Large intestine (tissue), 3 donors: Measurements from ENCODE around the gene TRIO. TPM values are rescaled to one million over a fixed set of nuclear protein-coding genes. Genes with fewer than 3 reads are reported as not detected.
A peak's percentile ranks its signal among the peaks of the same experiment; 100 is the strongest.

Experiments
- DNase-seq, 2 donors: peaks; one replicate each; pipeline versions ENCODE4 v3.0.0 to v3.0.0-alpha.2; 2013
- H3K27ac ChIP-seq: one replicate; pipeline ENCODE4 v1.5.1; 2013; ENCODE audit warnings: low read length
- H3K27me3 ChIP-seq: 2 replicates; pipeline ENCODE4 v1.6.1; 2013; ENCODE audit warnings: low read length; ENCODE audit not compliant: control insufficient read depth, insufficient read depth
- H3K36me3 ChIP-seq: 2 replicates; pipeline ENCODE4 v1.6.1; 2013; ENCODE audit warnings: low read length; ENCODE audit not compliant: control insufficient read depth, insufficient read depth
- H3K4me1 ChIP-seq: one replicate; pipeline ENCODE4 v1.6.1; 2013; ENCODE audit warnings: low read length; ENCODE audit not compliant: control insufficient read depth, insufficient read depth
- H3K4me3 ChIP-seq: one replicate; pipeline ENCODE4 v1.5.1; 2013; ENCODE audit warnings: low read length
- H3K9me3 ChIP-seq: one replicate; pipeline ENCODE4 v1.6.1; 2013; ENCODE audit warnings: mild to moderate bottlenecking, low read depth, low read length, moderate library complexity; ENCODE audit not compliant: control insufficient read depth
- WGBS: methylation state at CpG from one replicate; pipeline ENCODE4 v1.1.5; 2013; ENCODE audit warnings: low lambda C conversion rate; ENCODE audit not compliant: insufficient coverage; 5-methylcytosine and 5-hydroxymethylcytosine counted together
- polyA plus RNA-seq: library from polyadenylated mRNA; unstranded; fragments of 120-200 nt; gene quantifications from one replicate; pipeline ENCODE4 v1.2.1, GENCODE V29; 2013

Gene TRIO
- polyA plus RNA-seq, 1 donor = 66.6 TPM

DNA sequence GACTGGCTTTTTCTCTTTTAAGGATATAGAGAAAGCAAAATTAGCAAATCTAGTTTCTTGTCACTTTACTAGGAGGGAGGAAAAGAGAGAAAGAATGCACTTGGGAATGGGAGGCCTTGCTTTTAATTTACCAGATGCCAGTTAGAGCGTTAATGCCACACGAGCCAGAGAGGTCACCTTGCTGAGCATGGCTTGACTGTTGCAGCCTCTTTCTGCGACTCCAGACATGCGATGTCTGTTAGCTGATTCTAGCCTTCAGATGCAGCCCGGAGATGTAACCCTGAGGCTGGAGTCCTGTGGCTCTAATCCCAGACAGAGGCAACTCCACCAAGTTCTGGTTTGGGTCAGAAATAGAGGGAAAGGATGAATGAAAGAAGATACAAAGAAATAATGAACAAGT is 152.5 kb downstream of the TRIO start:
- WGBS = no CpG with 5 or more reads among the region's 5 CpGs
- no peaks in the 10 kb centered on the region for H3K4me1 ChIP-seq
- H3K4me3 ChIP-seq = no peak overlapping the region
- H3K27ac ChIP-seq = no peak overlapping the region
- H3K27me3 ChIP-seq = no peaks in the 10 kb centered on the region
- H3K36me3 ChIP-seq = peaks cover 54% of the 10 kb centered on the region
- no peak for DNase-seq
- H3K9me3 ChIP-seq = no peaks in the 10 kb centered on the region

GRCh38 chr5:14296533-14297331 is 153.6 kb downstream of the TRIO start:
- no peak for DNase-seq
- no CpG with 5 or more reads among the region's 14 CpGs for WGBS
- H3K9me3 ChIP-seq = no peaks in the 10 kb centered on the region
- no peaks in the 10 kb centered on the region for H3K27me3 ChIP-seq
- no peak overlapping the region for H3K27ac ChIP-seq
- peaks cover 57% of the 10 kb centered on the region for H3K36me3 ChIP-seq
- no peaks in the 10 kb centered on the region for H3K4me1 ChIP-seq
- no peak overlapping the region for H3K4me3 ChIP-seq

GRCh38 chr5:14297697-14298096 is 154.6 kb downstream of the TRIO start:
- Histone ChIP-seq H3K27ac (no peak overlapping the region), H3K27me3 (no peaks in the 10 kb centered on the region), H3K4me3 (no peak overlapping the region), H3K36me3 (peaks cover 58% of the 10 kb centered on the region), H3K4me1 (no peaks in the 10 kb centered on the region), H3K9me3 (no peaks in the 10 kb centered on the region)
- no peak for DNase-seq
- WGBS = no CpG with 5 or more reads among the region's 9 CpGs

- 90% methylated on average over 2 of the region's 3 CpGs for WGBS
- DNase-seq = no peak
- Histone ChIP-seq H3K27ac (no peak overlapping the region), H3K4me1 (no peaks in the 10 kb centered on the region), H3K27me3 (no peaks in the 10 kb centered on the region), H3K9me3 (no peaks in the 10 kb centered on the region), H3K4me3 (no peak overlapping the region), H3K36me3 (peaks cover 52% of the 10 kb centered on the region)
Observed at GRCh38 chr5:14298126-14298847, 155.1 kb downstream of the TRIO start.

GRCh38 chr5:14299666-14300065 is 156.5 kb downstream of the TRIO start:
- no CpG with 5 or more reads among the region's 4 CpGs for WGBS
- no peaks in the 10 kb centered on the region for H3K27me3 ChIP-seq
- no peak overlapping the region for H3K4me3 ChIP-seq
- no peak overlapping the region for H3K27ac ChIP-seq
- no peaks in the 10 kb centered on the region for H3K4me1 ChIP-seq
- no peak for DNase-seq
- peaks cover 51% of the 10 kb centered on the region for H3K36me3 ChIP-seq
- H3K9me3 ChIP-seq = no peaks in the 10 kb centered on the region

DNA sequence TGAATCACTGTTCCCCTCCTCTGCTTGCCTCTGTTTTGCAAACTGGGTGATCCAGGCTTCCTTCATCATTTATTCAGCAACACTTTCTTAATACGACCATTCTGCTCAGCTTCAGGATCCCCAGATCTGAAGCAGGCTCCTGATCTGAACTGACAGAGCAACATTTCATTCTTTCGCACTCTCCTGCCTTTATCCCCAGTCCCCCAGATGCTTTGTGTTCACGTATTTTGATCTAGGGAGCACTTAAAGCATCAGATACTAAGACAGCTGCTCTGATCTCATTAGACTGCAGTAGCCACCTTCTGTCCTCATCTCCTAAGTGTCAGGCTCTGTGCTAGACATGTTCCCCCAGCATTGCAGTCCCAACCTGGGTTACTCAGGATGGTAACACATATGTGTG is 158.0 kb downstream of the TRIO start:
- Histone ChIP-seq H3K4me1 (no peaks in the 10 kb centered on the region), H3K27ac (no peak overlapping the region), H3K36me3 (peaks cover 51% of the 10 kb centered on the region), H3K4me3 (no peak overlapping the region), H3K27me3 (no peaks in the 10 kb centered on the region), H3K9me3 (no peaks in the 10 kb centered on the region)
- WGBS = no CpG with 5 or more reads among the region's 3 CpGs
- DNase-seq = no peak

DNA sequence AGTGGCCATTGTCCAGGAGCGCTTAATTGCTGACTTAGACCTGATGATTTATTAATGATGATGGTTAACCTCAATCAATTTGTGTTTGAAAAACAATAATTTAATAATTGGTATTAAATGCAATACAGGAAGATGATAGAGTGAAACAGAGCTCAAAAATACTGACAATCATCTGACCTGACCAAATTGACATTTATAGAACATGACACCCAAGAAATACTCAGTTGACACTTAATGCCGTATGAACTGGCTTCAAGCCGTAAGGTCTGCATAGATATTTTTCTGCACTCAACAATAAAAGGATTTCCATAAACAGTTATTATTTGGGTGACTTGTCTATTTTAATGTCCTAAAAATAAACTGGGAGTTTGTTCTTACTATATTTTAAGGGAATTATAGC is 159.2 kb downstream of the TRIO start:
- DNase-seq = no peak
- no peak overlapping the region for H3K27ac ChIP-seq
- H3K4me1 ChIP-seq = no peaks in the 10 kb centered on the region
- H3K27me3 ChIP-seq = no peaks in the 10 kb centered on the region
- no peaks in the 10 kb centered on the region for H3K9me3 ChIP-seq
- no peak overlapping the region for H3K4me3 ChIP-seq
- WGBS = no CpG with 5 or more reads among the region's 3 CpGs
- peaks cover 50% of the 10 kb centered on the region for H3K36me3 ChIP-seq

- no peaks in the 10 kb centered on the region for H3K27me3 ChIP-seq
- peaks cover 3% of the 10 kb centered on the region for H3K9me3 ChIP-seq
- peaks cover 51% of the 10 kb centered on the region for H3K36me3 ChIP-seq
- DNase-seq = peak in 1 of 2 donors; percentile 27
- no CpG with 5 or more reads among the region's 7 CpGs for WGBS
- no peak overlapping the region for H3K4me3 ChIP-seq
- no peak overlapping the region for H3K27ac ChIP-seq
- no peaks in the 10 kb centered on the region for H3K4me1 ChIP-seq
Observed at GRCh38 chr5:14305045-14305444, 161.9 kb downstream of the TRIO start.

DNA sequence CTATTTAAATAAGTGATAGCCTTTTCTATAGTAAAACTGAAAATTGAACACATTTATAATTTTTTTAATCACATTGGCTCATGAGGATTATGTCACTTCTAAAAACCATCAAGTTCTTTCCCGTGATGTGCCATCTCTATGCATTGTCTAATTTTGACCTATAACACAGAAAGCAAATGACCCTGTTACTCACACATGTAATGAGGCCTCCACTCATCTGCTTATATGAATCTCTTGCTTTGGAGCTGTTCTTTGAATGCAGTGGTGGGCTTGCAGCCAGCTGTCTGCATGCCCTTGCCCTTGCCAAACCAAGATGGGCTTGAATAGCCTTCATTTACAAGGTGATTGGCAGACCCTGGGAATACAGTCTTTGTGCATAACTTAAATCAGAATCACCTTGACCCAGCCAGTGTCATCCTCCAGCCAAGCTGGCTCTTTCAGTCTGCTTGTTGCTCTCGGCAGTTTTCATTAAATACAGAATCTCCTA is 163.2 kb downstream of the TRIO start:
- H3K36me3 ChIP-seq = peaks cover 49% of the 10 kb centered on the region

GRCh38 chr5:14308384-14309154 is 165.4 kb downstream of the TRIO start:
- H3K4me3 ChIP-seq = no peak overlapping the region
- no peak for DNase-seq
- WGBS = 96% methylated on average over 2 of the region's 5 CpGs
- H3K4me1 ChIP-seq = no peaks in the 10 kb centered on the region
- H3K36me3 ChIP-seq = peaks cover 56% of the 10 kb centered on the region
- peaks cover 3% of the 10 kb centered on the region for H3K9me3 ChIP-seq
- H3K27me3 ChIP-seq = no peaks in the 10 kb centered on the region
- no peak overlapping the region for H3K27ac ChIP-seq

More for the DNA sequence above, 163.2 kb downstream of the TRIO start:
- no peak overlapping the region for H3K4me3 ChIP-seq
- peaks cover 3% of the 10 kb centered on the region for H3K9me3 ChIP-seq
- no peak for DNase-seq
- WGBS = no CpG with 5 or more reads among the region's 2 CpGs
- no peaks in the 10 kb centered on the region for H3K27me3 ChIP-seq
- H3K4me1 ChIP-seq = no peaks in the 10 kb centered on the region
- no peak overlapping the region for H3K27ac ChIP-seq
